Right atrium auricular region (tissue), 2 donors: ENCODE measurements around the gene FXYD3. TPM values are rescaled to one million over a fixed set of nuclear protein-coding genes. Genes with fewer than 3 reads are reported as not detected.

Experiments used
- DNase-seq: peaks from one replicate; pipeline ENCODE4 v3.0.0-alpha.2; 2019; ENCODE audit warnings: low spot score
- H3K27ac ChIP-seq, 2 donors: fragments of 200-600 bp; sonication (generic); 1 replicate in 1 of 2; 2 replicates in 1 of 2; pipeline ENCODE4 v1.5.1; 2016 to 2019
- H3K27me3 ChIP-seq, 2 donors: fragments of 200-600 bp; sonication (generic); one replicate each; pipeline versions ENCODE4 v1.5.1 to v1.6.0; 2017 to 2019
- H3K36me3 ChIP-seq: fragments of 200-600 bp; sonication (generic); one replicate; pipeline ENCODE4 v1.5.1; 2016
- H3K4me1 ChIP-seq, 2 donors: fragments of 200-600 bp; sonication (generic); one replicate each; pipeline versions ENCODE4 v1.5.1 to v1.6.0; 2017 to 2019
- H3K4me3 ChIP-seq, 2 donors: fragments of 200-600 bp; sonication (generic); 1 replicate in 1 of 2; 2 replicates in 1 of 2; pipeline ENCODE4 v1.5.1; 2017 to 2019; ENCODE audit warnings: mild to moderate bottlenecking in 1 of 2, moderate library complexity in 1 of 2
- H3K9me3 ChIP-seq, 2 donors: fragments of 200-600 bp; sonication (generic); one replicate each; pipeline ENCODE4 v1.5.1; 2019
- total RNA-seq, 2 donors: library from RNA; depleted of rRNA; stranded (reverse); fragments of >200 nt; gene quantifications; one replicate each; pipeline ENCODE4 v1.1.0, GENCODE V29; 2016
- TF ChIP-seq, protein P1 (sequence below), 2 donors: fragments of 200-600 bp; sonication (generic); IDR thresholded peaks; one replicate each; pipeline ENCODE4 v1.5.1; 2019; ENCODE audit warnings: antibody characterized with exemption in 2 of 2

Gene FXYD3
- total RNA-seq, 2 donors from 2014 or later, result 0.98 to 1.6 TPM

DNA sequence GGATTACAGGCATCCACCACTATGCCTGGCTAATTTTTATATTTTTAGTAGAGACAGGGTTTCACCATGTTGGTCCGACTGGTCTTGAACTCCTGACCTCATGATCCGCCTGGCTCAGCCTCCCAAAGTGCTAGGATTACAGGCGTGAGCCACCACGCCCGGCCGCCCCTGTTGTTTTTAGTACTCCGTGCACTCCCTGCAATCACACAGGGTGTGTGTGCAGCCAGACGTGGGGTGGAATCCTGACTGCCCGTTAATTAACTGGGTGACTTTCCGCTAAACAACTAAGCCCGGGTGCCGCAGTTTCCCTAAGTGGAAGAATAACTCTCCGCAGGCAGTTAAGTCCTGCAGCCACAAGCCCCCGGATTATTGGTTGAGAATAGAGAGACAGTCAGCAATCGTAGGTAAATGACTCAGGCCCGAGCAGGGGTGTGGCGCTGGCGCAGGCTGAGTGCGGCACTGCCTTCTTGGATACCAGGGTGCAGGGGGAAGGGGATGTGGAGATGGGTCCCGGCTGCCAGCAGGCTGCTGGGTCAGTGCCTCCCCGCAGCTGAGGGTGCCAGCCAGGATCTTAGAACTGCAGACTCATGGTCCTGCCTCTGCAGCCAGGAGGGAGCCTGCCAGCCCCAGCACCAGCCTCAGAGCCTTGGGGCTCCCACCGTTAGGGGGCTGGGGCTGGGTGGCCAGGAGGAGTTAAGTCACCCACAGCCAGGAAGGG lies 6.1 kb upstream of the FXYD3 start:
- DNase-seq, result no peak
- no peak overlapping the region for H3K4me3 ChIP-seq
- H3K4me1 ChIP-seq, result peaks cover 0 to 10% of the 10 kb centered on the region in 2 donors
- TF ChIP-seq, protein P1, sequence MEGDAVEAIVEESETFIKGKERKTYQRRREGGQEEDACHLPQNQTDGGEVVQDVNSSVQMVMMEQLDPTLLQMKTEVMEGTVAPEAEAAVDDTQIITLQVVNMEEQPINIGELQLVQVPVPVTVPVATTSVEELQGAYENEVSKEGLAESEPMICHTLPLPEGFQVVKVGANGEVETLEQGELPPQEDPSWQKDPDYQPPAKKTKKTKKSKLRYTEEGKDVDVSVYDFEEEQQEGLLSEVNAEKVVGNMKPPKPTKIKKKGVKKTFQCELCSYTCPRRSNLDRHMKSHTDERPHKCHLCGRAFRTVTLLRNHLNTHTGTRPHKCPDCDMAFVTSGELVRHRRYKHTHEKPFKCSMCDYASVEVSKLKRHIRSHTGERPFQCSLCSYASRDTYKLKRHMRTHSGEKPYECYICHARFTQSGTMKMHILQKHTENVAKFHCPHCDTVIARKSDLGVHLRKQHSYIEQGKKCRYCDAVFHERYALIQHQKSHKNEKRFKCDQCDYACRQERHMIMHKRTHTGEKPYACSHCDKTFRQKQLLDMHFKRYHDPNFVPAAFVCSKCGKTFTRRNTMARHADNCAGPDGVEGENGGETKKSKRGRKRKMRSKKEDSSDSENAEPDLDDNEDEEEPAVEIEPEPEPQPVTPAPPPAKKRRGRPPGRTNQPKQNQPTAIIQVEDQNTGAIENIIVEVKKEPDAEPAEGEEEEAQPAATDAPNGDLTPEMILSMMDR (IDR thresholded peaks at IDR 0.05), result no peak
- H3K27me3 ChIP-seq, result no peaks in the 10 kb centered on the region
- no peaks in the 10 kb centered on the region for H3K9me3 ChIP-seq
- no peaks in the 10 kb centered on the region for H3K36me3 ChIP-seq
- no peak overlapping the region for H3K27ac ChIP-seq

GRCh38 chr19:35110974-35111373 lies 4.6 kb upstream of the FXYD3 start:
- H3K4me1 ChIP-seq, result peaks cover 0 to 18% of the 10 kb centered on the region in 2 donors
- TF ChIP-seq, protein P1 (IDR thresholded peaks at IDR 0.05), result no peak
- H3K9me3 ChIP-seq, result no peaks in the 10 kb centered on the region
- H3K27ac ChIP-seq, result no peak overlapping the region
- no peak overlapping the region for H3K4me3 ChIP-seq
- H3K27me3 ChIP-seq, result no peaks in the 10 kb centered on the region
- H3K36me3 ChIP-seq, result no peaks in the 10 kb centered on the region
- DNase-seq, result no peak

DNA sequence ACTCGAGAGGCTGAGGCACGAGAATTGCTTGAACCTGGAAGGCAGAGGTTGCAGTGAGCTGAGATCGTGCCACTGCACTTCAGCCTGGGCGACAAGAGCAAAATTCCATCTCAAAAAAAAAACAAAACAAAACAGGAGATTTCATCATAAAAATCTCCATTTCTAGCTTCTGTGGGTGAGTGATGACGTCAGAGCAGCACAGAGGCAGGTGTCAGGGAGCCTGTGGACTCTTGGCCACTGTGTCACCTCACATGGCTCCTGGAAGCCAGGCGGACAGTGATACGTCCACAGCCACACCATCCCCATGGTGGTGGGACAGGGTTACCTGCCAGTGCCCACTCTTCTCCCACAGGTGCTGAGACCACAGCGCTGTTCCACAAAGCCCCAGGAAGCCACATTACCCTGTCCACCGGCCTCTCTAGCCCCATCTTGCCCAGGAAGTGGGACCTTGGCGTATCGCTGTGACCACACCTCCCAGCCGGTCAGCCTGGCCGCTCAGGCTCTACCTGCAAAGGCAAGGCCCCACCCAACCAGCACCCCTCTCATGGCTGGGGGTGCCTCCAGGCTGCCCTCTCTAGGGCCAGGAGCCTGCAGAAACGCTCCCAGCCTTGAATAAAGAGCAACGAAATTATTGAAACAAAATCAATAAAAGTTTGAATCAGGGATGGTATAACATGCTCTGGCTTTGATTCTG lies 2.5 kb upstream of the FXYD3 start:
- TF ChIP-seq, protein P1 (IDR thresholded peaks at IDR 0.05), result no peak
- no peak overlapping the region for H3K4me3 ChIP-seq
- DNase-seq, result no peak
- H3K27ac ChIP-seq, result no peak overlapping the region
- no peaks in the 10 kb centered on the region for H3K36me3 ChIP-seq
- peaks cover 0 to 12% of the 10 kb centered on the region in 2 donors for H3K4me1 ChIP-seq
- H3K27me3 ChIP-seq, result no peaks in the 10 kb centered on the region
- no peaks in the 10 kb centered on the region for H3K9me3 ChIP-seq

GRCh38 chr19:35114353-35115176 lies 1.1 kb upstream of the FXYD3 start:
- TF ChIP-seq, protein P1 (IDR thresholded peaks at IDR 0.05), result peak; percentile 97 to 98
- H3K4me1 ChIP-seq, result peaks cover 0 to 12% of the 10 kb centered on the region in 2 donors
- H3K27me3 ChIP-seq, result no peaks in the 10 kb centered on the region
- no peaks in the 10 kb centered on the region for H3K9me3 ChIP-seq
- DNase-seq, result no peak
- no peaks in the 10 kb centered on the region for H3K36me3 ChIP-seq
- H3K27ac ChIP-seq, result peak overlapping the region in 1 of 2 donors; percentile 15
- H3K4me3 ChIP-seq, result peak overlapping the region; percentile 27 to 39

- no peaks in the 10 kb centered on the region for H3K9me3 ChIP-seq
- H3K36me3 ChIP-seq, result no peaks in the 10 kb centered on the region
- peaks cover 0 to 12% of the 10 kb centered on the region in 2 donors for H3K4me1 ChIP-seq
- H3K27ac ChIP-seq, result no peak overlapping the region
- peak overlapping the region in 1 of 2 donors; percentile 4 for H3K4me3 ChIP-seq
- DNase-seq, result no peak
- no peaks in the 10 kb centered on the region for H3K27me3 ChIP-seq
- TF ChIP-seq, protein P1 (IDR thresholded peaks at IDR 0.05), result no peak
Measured at GRCh38 chr19:35116072-35116801, 614 bp downstream of the FXYD3 start.
